Type B pancreatic cell (in vitro differentiated cells): Measurements from ENCODE around the gene STPG2. TPM values are rescaled to one million over a fixed set of nuclear protein-coding genes. Genes with fewer than 3 reads are reported as not detected.
"Not testable (repeated sequence)": the region's sequence is repeated elsewhere in the genome, so short reads cannot be mapped to it uniquely, and the experiment has no call there.

ENCODE experiments used
- DNase-seq: peaks from one replicate; pipeline ENCODE4 v3.0.0; 2021; ENCODE audit warnings: mixed read lengths; ENCODE audit not compliant: unreplicated experiment; ENCODE audit errors: extremely low spot score
- H3K27ac Mint-ChIP-seq: 2 replicates; pipeline ENCODE4 v1.8.0; 2021; ENCODE audit warnings: mild to moderate bottlenecking, mixed read lengths
- H3K27me3 Mint-ChIP-seq: 2 replicates; pipeline ENCODE4 v1.8.0; 2021; ENCODE audit warnings: mixed read lengths
- H3K36me3 Mint-ChIP-seq: 2 replicates; pipeline ENCODE4 v1.8.0; 2021; ENCODE audit warnings: mixed read lengths
- H3K4me1 Mint-ChIP-seq: one replicate; pipeline ENCODE4 v1.8.0; 2021; ENCODE audit warnings: mixed read lengths; ENCODE audit not compliant: unreplicated experiment
- H3K4me3 Mint-ChIP-seq: 2 replicates; pipeline ENCODE4 v1.8.0; 2021; ENCODE audit warnings: mild to moderate bottlenecking, mixed read lengths
- H3K9me3 Mint-ChIP-seq: 2 replicates; pipeline ENCODE4 v1.8.0; 2021; ENCODE audit warnings: mixed read lengths
- CTCF ChIP-seq: fragments of 200-600 bp; sonication (generic); conservative IDR thresholded peaks from 2 replicates; pipeline ENCODE4 v1.5.0; 2021; ENCODE audit warnings: antibody characterized with exemption, mild to moderate bottlenecking
- total RNA-seq: library from RNA; stranded (reverse); gene quantifications from 2 replicates; pipeline ENCODE4 v1.2.1, GENCODE V29; 2021; ENCODE audit warnings: low replicate concordance

STPG2 gene
- total RNA-seq, 1 donor from 2014 or later = 0.29 TPM

- Mint-ChIP-seq H3K27me3 (no peaks in the 10 kb centered on the region), H3K4me1 (no peaks in the 10 kb centered on the region), H3K27ac (no peak overlapping the region), H3K4me3 (no peak overlapping the region), H3K36me3 (no peaks in the 10 kb centered on the region), H3K9me3 (no peaks in the 10 kb centered on the region)
- TF ChIP-seq CTCF = no peak
- DNase-seq = no peak
These were observed 566.3 kb downstream of the STPG2 start for GRCh38 chr4:97577004-97577403.

- Mint-ChIP-seq H3K36me3 (no peaks in the 10 kb centered on the region), H3K4me1 (no peaks in the 10 kb centered on the region), H3K9me3 (peaks cover 11% of the 10 kb centered on the region), H3K4me3 (no peak overlapping the region), H3K27ac (no peak overlapping the region), H3K27me3 (no peaks in the 10 kb centered on the region)
- DNase-seq = no peak
- TF ChIP-seq CTCF = no peak
These were observed 583.3 kb downstream of the STPG2 start for GRCh38 chr4:97560009-97560408.

DNA sequence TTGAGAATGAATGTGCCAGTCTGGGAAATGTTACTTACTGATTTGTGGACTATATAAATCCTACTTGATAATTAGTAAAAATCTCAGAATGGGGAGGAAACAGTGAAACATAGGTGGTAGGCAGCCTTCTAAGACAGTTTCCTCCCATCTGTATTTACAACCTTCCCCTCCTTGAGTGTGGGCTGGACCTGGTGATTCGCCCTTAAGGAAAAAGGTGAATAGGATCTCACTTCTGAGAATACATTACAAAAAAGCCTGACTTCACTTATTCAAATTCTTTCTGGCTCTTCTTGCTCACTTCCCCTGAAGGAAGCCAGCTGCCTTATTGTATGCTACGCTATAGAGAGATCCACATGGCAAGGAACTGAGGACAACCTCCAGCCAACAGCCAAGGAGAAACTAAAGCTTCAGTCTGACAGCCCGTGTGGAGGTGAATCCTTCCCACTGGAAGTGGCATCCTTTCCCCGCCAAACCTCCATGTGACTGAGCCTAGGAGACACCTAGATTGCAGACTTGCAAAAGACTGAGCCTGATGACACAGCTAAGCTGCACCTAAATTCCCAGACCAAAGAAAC is 585.0 kb downstream of the STPG2 start:
- TF ChIP-seq CTCF = no peak
- DNase-seq = no peak
- Mint-ChIP-seq H3K36me3 (no peaks in the 10 kb centered on the region), H3K4me3 (no peak overlapping the region), H3K27me3 (no peaks in the 10 kb centered on the region), H3K9me3 (peaks cover 6% of the 10 kb centered on the region), H3K4me1 (no peaks in the 10 kb centered on the region), H3K27ac (no peak overlapping the region)

DNA sequence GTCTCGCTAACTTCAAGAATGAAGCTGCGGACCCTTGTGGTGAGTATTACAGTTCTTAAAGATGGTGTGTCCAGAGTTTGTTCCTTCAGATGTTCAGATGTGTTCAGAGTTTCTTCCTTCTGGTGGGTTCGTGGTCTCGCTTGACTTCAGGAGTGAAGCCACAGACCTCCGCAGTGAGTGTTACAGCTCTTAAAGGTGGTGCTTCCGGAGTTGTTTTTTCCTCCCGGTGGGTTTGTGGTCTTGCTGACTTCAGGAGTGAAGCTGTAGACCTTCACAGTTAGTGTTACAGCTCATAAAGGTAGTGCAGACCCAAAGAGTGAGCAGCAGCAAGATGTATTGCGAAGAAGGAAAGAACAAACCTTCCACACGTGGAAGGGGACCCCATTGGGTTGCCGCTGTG is 592.6 kb downstream of the STPG2 start:
- H3K9me3 Mint-ChIP-seq, H3K36me3 Mint-ChIP-seq, H3K4me1 Mint-ChIP-seq, DNase-seq, H3K4me3 Mint-ChIP-seq, H3K27ac Mint-ChIP-seq, H3K27me3 Mint-ChIP-seq: not testable (repeated sequence)

DNA sequence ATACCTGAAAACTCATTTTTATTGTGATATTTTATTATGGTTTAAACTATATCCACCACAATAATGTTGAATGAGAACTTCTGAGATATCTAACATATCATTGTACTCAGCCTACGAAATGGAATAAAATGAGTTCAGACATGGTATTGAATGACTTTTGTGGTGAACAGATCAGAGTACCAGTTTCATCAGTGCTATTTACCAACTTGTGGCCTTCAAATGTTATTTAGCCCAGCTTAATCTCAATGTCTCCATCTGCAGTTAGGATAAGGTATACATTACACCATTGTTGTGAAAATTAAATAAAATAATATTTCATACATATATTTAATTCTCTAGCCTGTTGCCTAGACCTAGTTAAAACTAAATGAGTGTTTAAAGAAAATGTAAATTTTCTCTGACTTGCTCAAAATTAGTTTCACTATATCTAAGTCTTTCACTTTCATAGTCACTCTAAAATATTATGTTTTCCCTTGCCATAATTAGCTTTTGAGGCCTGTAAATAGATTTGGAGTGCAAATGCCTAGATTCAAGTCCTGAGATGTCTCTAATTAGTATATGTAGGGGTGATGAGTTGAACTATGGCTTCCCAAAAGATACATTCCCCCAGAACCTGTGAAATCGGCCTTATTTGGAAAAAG is 594.2 kb downstream of the STPG2 start:
- H3K9me3 Mint-ChIP-seq = peaks cover 4% of the 10 kb centered on the region
- no peak overlapping the region for H3K27ac Mint-ChIP-seq
- DNase-seq = no peak
- H3K36me3 Mint-ChIP-seq = peaks cover 3% of the 10 kb centered on the region
- TF ChIP-seq CTCF = peak; percentile 23
- H3K27me3 Mint-ChIP-seq = no peaks in the 10 kb centered on the region
- H3K4me1 Mint-ChIP-seq = no peaks in the 10 kb centered on the region
- H3K4me3 Mint-ChIP-seq = no peak overlapping the region

GRCh38 chr4:97548186-97548585 is 595.1 kb downstream of the STPG2 start:
- Mint-ChIP-seq H3K4me3 (no peak overlapping the region), H3K4me1 (no peaks in the 10 kb centered on the region), H3K27me3 (no peaks in the 10 kb centered on the region), H3K9me3 (peaks cover 4% of the 10 kb centered on the region), H3K36me3 (peaks cover 3% of the 10 kb centered on the region), H3K27ac (no peak overlapping the region)
- TF ChIP-seq CTCF = no peak
- DNase-seq = no peak
